ENCODE data around the gene PNMA8C.
"Not testable (repeated sequence)": the region's sequence is repeated elsewhere in the genome, so short reads cannot be mapped to it uniquely, and the experiment has no call there.

The PNMA8C gene

GRCh38 chr19:46441866-46442265 is 13.1 kb upstream of the PNMA8C start:
- in situ Hi-C loops (cut with HindIII; ENCODE audit: low sequenced_read_pairs), result no loop called here
- H3K4me3 ChIP-seq (ENCODE audit: low read depth, low read length), result no peak overlapping the region
- TF ChIP-seq CTCF (IDR thresholded peaks at IDR 0.05; ENCODE audit: low read depth, low read length, missing control alignments), result no peak
- no peak for DNase-seq (ENCODE audit: low read depth)

- in situ Hi-C loops (cut with HindIII; ENCODE audit: low sequenced_read_pairs); H3K4me3 ChIP-seq (ENCODE audit: low read depth, low read length); DNase-seq (ENCODE audit: low read depth): not testable (repeated sequence)
Measured at GRCh38 chr19:46435689-46436088, 7.0 kb upstream of the PNMA8C start.

- DNase-seq (ENCODE audit: low read depth), result no peak
- in situ Hi-C loops (cut with HindIII; ENCODE audit: low sequenced_read_pairs), result no loop called here
- H3K4me3 ChIP-seq (ENCODE audit: low read depth, low read length), result no peak overlapping the region
- TF ChIP-seq CTCF (IDR thresholded peaks at IDR 0.05; ENCODE audit: low read depth, low read length, missing control alignments), result no peak
Measured at GRCh38 chr19:46435009-46435408, 6.3 kb upstream of the PNMA8C start.

- DNase-seq (ENCODE audit: low read depth); H3K4me3 ChIP-seq (ENCODE audit: low read depth, low read length); in situ Hi-C loops (cut with HindIII; ENCODE audit: low sequenced_read_pairs): not testable (repeated sequence)
Measured at GRCh38 chr19:46433470-46433869, 4.7 kb upstream of the PNMA8C start.

- H3K4me3 ChIP-seq (ENCODE audit: low read depth, low read length), result no peak overlapping the region
- TF ChIP-seq CTCF (IDR thresholded peaks at IDR 0.05; ENCODE audit: low read depth, low read length, missing control alignments), result no peak
- in situ Hi-C loops (cut with HindIII; ENCODE audit: low sequenced_read_pairs), result no loop called here
- DNase-seq (ENCODE audit: low read depth), result no peak
Measured at GRCh38 chr19:46431824-46432223, 3.1 kb upstream of the PNMA8C start.

GRCh38 chr19:46429999-46430398 is 1.3 kb upstream of the PNMA8C start:
- in situ Hi-C loops (cut with HindIII; ENCODE audit: low sequenced_read_pairs), result no loop called here
- no peak for TF ChIP-seq CTCF (IDR thresholded peaks at IDR 0.05; ENCODE audit: low read depth, low read length, missing control alignments)
- no peak overlapping the region for H3K4me3 ChIP-seq (ENCODE audit: low read depth, low read length)
- no peak for DNase-seq (ENCODE audit: low read depth)

GRCh38 chr19:46427518-46428045 is 1.2 kb downstream of the PNMA8C start:
- in situ Hi-C loops (cut with HindIII; ENCODE audit: low sequenced_read_pairs), result no loop called here
- no peak overlapping the region for H3K4me3 ChIP-seq (ENCODE audit: low read depth, low read length)
- TF ChIP-seq CTCF (IDR thresholded peaks at IDR 0.05; ENCODE audit: low read depth, low read length, missing control alignments), result no peak
- no peak for DNase-seq (ENCODE audit: low read depth)

Data from astrocyte of the cerebellum (primary cell).